Measurements from ENCODE around the gene PTK7. TPM values are rescaled to one million over a fixed set of nuclear protein-coding genes. Genes with fewer than 3 reads are reported as not detected.

Gene PTK7
- total and polyA plus RNA-seq, 2 donors (not counting 3 experiments of a cell fraction or from before 2014, with no cell fraction given) = 41.9 to 65.6 TPM

- dilution Hi-C loops (cut with MboI; ENCODE audit: extremely low pct_ligation_motif_present, low sequenced_read_pairs) (no loop called here), intact Hi-C loops (cut with micrococcal nuclease) (no loop called here)
- ChIA-PET CTCF (interaction anchor here (1.4 to 2.1 kb wide), 2 partner anchors 10 to 112 kb away, joined by 3 to 11 read pairs; partner anchors contain the start of gene RRP36), POLR2A (no interaction called here)
- FAIRE-seq (no peak), DNase-seq (ENCODE audit: low read depth, low spot score) (no peak)
- peaks cover 8 to 34% of the 10 kb centered on the region in 2 experiments for H3K36me3 ChIP-seq (ENCODE audit: control insufficient read depth in 2 of 2, extremely low read depth in 1 of 2, insufficient read depth in 2 of 2, low read length in 2 of 2)
- H3K9me3 ChIP-seq (replicated peaks; ENCODE audit: control insufficient read depth, insufficient read depth, low read length) = no peaks in the 10 kb centered on the region
- no peaks in the 10 kb centered on the region for H3K4me1 ChIP-seq (ENCODE audit: control insufficient read depth, extremely low read depth, insufficient read depth, low read length)
- H3K4me2 ChIP-seq (ENCODE audit: insufficient read depth, low read length) = no peak overlapping the region
- no peak overlapping the region for H3K9ac ChIP-seq (replicated peaks; ENCODE audit: extremely low read depth, insufficient read depth, low read length)
- H4K20me1 ChIP-seq (replicated peaks; ENCODE audit: control insufficient read depth, extremely low read depth, insufficient read depth, low read length) = no peaks in the 10 kb centered on the region
- no peaks in the 10 kb centered on the region for H3K79me2 ChIP-seq (ENCODE audit: control insufficient read depth, insufficient read depth, low read length)
- no peak overlapping the region for H2AFZ ChIP-seq (ENCODE audit: low read depth, low read length)
- BruUV-seq (replicated peaks) = no TSS peak
- no peak overlapping the region for H3K27ac ChIP-seq (ENCODE audit: insufficient read depth, low read depth, low read length)
- H3K9me1 ChIP-seq (replicated peaks; ENCODE audit: control insufficient read depth, extremely low read depth, insufficient read depth, low read length) = no peaks in the 10 kb centered on the region
- H3K4me3 ChIP-seq (replicated peaks in 1 of 3; ENCODE audit: insufficient read depth in 1 of 3, low read depth in 1 of 3, low read length in 3 of 3) = no peak overlapping the region
- TF ChIP-seq, protein P1, sequence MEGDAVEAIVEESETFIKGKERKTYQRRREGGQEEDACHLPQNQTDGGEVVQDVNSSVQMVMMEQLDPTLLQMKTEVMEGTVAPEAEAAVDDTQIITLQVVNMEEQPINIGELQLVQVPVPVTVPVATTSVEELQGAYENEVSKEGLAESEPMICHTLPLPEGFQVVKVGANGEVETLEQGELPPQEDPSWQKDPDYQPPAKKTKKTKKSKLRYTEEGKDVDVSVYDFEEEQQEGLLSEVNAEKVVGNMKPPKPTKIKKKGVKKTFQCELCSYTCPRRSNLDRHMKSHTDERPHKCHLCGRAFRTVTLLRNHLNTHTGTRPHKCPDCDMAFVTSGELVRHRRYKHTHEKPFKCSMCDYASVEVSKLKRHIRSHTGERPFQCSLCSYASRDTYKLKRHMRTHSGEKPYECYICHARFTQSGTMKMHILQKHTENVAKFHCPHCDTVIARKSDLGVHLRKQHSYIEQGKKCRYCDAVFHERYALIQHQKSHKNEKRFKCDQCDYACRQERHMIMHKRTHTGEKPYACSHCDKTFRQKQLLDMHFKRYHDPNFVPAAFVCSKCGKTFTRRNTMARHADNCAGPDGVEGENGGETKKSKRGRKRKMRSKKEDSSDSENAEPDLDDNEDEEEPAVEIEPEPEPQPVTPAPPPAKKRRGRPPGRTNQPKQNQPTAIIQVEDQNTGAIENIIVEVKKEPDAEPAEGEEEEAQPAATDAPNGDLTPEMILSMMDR (IDR thresholded peaks at IDR 0.05; ENCODE audit: extremely low read depth in 1 of 2, insufficient read depth in 1 of 2, low read depth in 1 of 2, low read length in 2 of 2) = no peak
- TF ChIP-seq GATA2 (IDR thresholded peaks at IDR 0.05; ENCODE audit: insufficient read depth, insufficient read length, low read depth, low read length) (no peak), POLR2A (IDR thresholded peaks at IDR 0.05; ENCODE audit: low read depth, low read length) (no peak), FOS (IDR thresholded peaks at IDR 0.05; ENCODE audit: borderline replicate concordance, insufficient read depth, low read length) (no peak), MYC (IDR thresholded peaks at IDR 0.05; ENCODE audit: low read depth, low read length) (no peak), POLR2AphosphoS5 (IDR thresholded peaks at IDR 0.05; ENCODE audit: insufficient read depth, low read depth, low read length) (no peak), EZH2 (IDR thresholded peaks at IDR 0.05; ENCODE audit: borderline replicate concordance, low read depth, low read length, severe bottlenecking) (no peak), JUN (IDR thresholded peaks at IDR 0.05; ENCODE audit: borderline replicate concordance, insufficient read depth, insufficient read length, low read depth) (no peak)
- TF ChIP-seq, protein P2, sequence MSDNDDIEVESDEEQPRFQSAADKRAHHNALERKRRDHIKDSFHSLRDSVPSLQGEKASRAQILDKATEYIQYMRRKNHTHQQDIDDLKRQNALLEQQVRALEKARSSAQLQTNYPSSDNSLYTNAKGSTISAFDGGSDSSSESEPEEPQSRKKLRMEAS (IDR thresholded peaks at IDR 0.05; ENCODE audit: insufficient read depth, insufficient read length) = no peak
- no peaks in the 10 kb centered on the region for H3K27me3 ChIP-seq (ENCODE audit: control insufficient read depth in 2 of 2, insufficient read depth in 2 of 2, low read length in 2 of 2)
Measured at GRCh38 chr6:43032326-43032725, 43.8 kb upstream of the PTK7 start.
